Keratinocyte (primary cell): ENCODE measurements around the gene ELAVL2. TPM values are rescaled to one million over a fixed set of nuclear protein-coding genes. Genes with fewer than 3 reads are reported as not detected.

ENCODE experiments used
- DNase-seq: peaks from one replicate; pipeline ENCODE4 v3.0.0-alpha.2; 2011; ENCODE audit warnings: low read depth, missing footprints, low spot score
- FAIRE-seq: peaks from 2 replicates; lab custom pipeline; 2011; peaks lifted over from hg19 to GRCh38; lab: Jason Lieb, UNC
- H2AFZ ChIP-seq: 2 replicates; pipeline ENCODE4 v1.6.0; 2012; ENCODE audit warnings: low read length, control low read depth, inconsistent platforms; ENCODE audit not compliant: control insufficient read depth
- H3K27ac ChIP-seq: 2 replicates; pipeline ENCODE4 v1.5.1; 2011; ENCODE audit warnings: low read length; ENCODE audit not compliant: control insufficient read depth, insufficient read depth
- H3K27me3 ChIP-seq: 3 replicates; pipeline ENCODE4 v1.6.0; 2011; ENCODE audit warnings: low read length; ENCODE audit not compliant: control insufficient read depth, insufficient read depth; ENCODE audit errors: extremely low read depth
- H3K36me3 ChIP-seq, 2 experiments: 2 replicates in 1 of 2; 3 replicates in 1 of 2; pipeline ENCODE4 v1.5.1; 2011; ENCODE audit warnings: low read length in 2 of 2, mild to moderate bottlenecking in 1 of 2; ENCODE audit not compliant: control insufficient read depth in 2 of 2, insufficient read depth in 2 of 2; ENCODE audit errors: extremely low read depth in 1 of 2
- H3K4me1 ChIP-seq: 3 replicates; pipeline ENCODE4 v1.5.1; 2011; ENCODE audit warnings: low read length; ENCODE audit not compliant: control insufficient read depth, insufficient read depth; ENCODE audit errors: extremely low read depth
- H3K4me2 ChIP-seq: 3 replicates; pipeline ENCODE4 v1.6.0; 2011; ENCODE audit warnings: low read depth, low read length; ENCODE audit not compliant: control insufficient read depth, insufficient read depth; ENCODE audit errors: extremely low read depth
- H3K4me3 ChIP-seq, 3 experiments: fragments of 200-600 bp in 1 of 3; sonication (generic) in 1 of 3; 2 replicates in 2 of 3; 3 replicates in 1 of 3; pipeline ENCODE4 v1.5.1; 2011 to 2016; ENCODE audit warnings: low read length in 3 of 3, mild to moderate bottlenecking in 3 of 3, control low read depth in 2 of 3, inconsistent platforms in 1 of 3, low read depth in 1 of 3, mixed read lengths in 1 of 3, mixed run types in 1 of 3, moderate library complexity in 1 of 3; ENCODE audit not compliant: control insufficient read depth in 2 of 3, insufficient read depth in 2 of 3; ENCODE audit errors: extremely low read depth in 1 of 3
- H3K79me2 ChIP-seq: 2 replicates; pipeline ENCODE4 v1.6.0; 2012; ENCODE audit warnings: low read length; ENCODE audit not compliant: control insufficient read depth, insufficient read depth
- H3K9ac ChIP-seq: 3 replicates; pipeline ENCODE4 v1.6.0; 2011; ENCODE audit warnings: low read length; ENCODE audit not compliant: control insufficient read depth, insufficient read depth; ENCODE audit errors: extremely low read depth
- H3K9me1 ChIP-seq: 3 replicates; pipeline ENCODE4 v1.6.0; 2011; ENCODE audit warnings: low read length; ENCODE audit not compliant: control insufficient read depth, insufficient read depth; ENCODE audit errors: extremely low read depth
- H3K9me3 ChIP-seq: 2 replicates; pipeline ENCODE4 v1.5.1; 2012; ENCODE audit warnings: low read depth, low read length; ENCODE audit not compliant: control insufficient read depth
- H4K20me1 ChIP-seq: 3 replicates; pipeline ENCODE4 v1.6.0; 2011; ENCODE audit warnings: low read length; ENCODE audit not compliant: control insufficient read depth, insufficient read depth; ENCODE audit errors: extremely low read depth
- CTCF ChIP-seq, 3 experiments: IDR thresholded peaks in 1 of 3; conservative IDR thresholded peaks in 1 of 3; optimal IDR thresholded peaks in 1 of 3; 2 replicates in 2 of 3; 3 replicates in 1 of 3; pipeline versions ENCODE3 to v1.5.1; 2011; ENCODE audit warnings: low read length in 3 of 3, mild to moderate bottlenecking in 3 of 3, moderate library complexity in 2 of 3, control low read depth in 1 of 3, inconsistent platforms in 1 of 3; ENCODE audit not compliant: insufficient read depth in 2 of 3; ENCODE audit errors: extremely low read depth in 1 of 3
- EZH2 ChIP-seq: IDR thresholded peaks from one replicate; pipeline ENCODE4 v1.6.1; 2012; ENCODE audit warnings: inconsistent platforms, mild to moderate bottlenecking, low read length, moderate library complexity
- dilution Hi-C: fragments of 300-500 bp; cut with MboI; formaldehyde crosslinking; loops from one replicate; pipeline ENCODE4 v1.7.0; 2020; ENCODE audit warnings: low sequenced_read_pairs; ENCODE audit not compliant: extremely low pct_ligation_motif_present
- polyA plus RNA-seq, 5 experiments: library from polyadenylated mRNA; depleted of rRNA in 3 of 5; stranded (reverse) in 3 of 5; stranded (forward) in 1 of 5; unstranded in 1 of 5; fragments of >200 nt; gene quantifications; 1 replicate in 1 of 5; 2 replicates in 3 of 5; 3 replicates in 1 of 5; pipeline versions ENCODE4 v1.2.1 to v1.2.3, GENCODE V29; 2011 to 2012; ENCODE audit warnings: missing spikeins in 2 of 5, low read depth in 1 of 5, low replicate concordance in 1 of 5

Gene ELAVL2
- polyA plus RNA-seq, 1 donor (not counting 4 experiments of a cell fraction or from before 2014, with no cell fraction given): 4.3 TPM

- H3K9me3 ChIP-seq: no peaks in the 10 kb centered on the region
- peaks cover 13% of the 10 kb centered on the region for H3K4me1 ChIP-seq
- H2AFZ ChIP-seq: no peak overlapping the region
- no peaks in the 10 kb centered on the region for H4K20me1 ChIP-seq
- no peak overlapping the region for H3K4me3 ChIP-seq
- H3K27me3 ChIP-seq: no peaks in the 10 kb centered on the region
- no peak overlapping the region for H3K27ac ChIP-seq
- TF ChIP-seq EZH2 (no peak), CTCF (optimal IDR thresholded peaks at IDR 0.05 in 1 of 3, IDR thresholded peaks at IDR 0.05 in 1 of 3, conservative IDR thresholded peaks at IDR 0.05 in 1 of 3; ENCODE audit: extremely low read depth in 1 of 3, insufficient read depth in 2 of 3, low read length in 3 of 3) (no peak)
- DNase-seq (no peak), FAIRE-seq (no peak)
- H3K79me2 ChIP-seq: no peaks in the 10 kb centered on the region
- H3K36me3 ChIP-seq: peaks cover 0 to 4% of the 10 kb centered on the region in 2 experiments
- no peak overlapping the region for H3K9ac ChIP-seq
- H3K4me2 ChIP-seq: no peak overlapping the region
- no peaks in the 10 kb centered on the region for H3K9me1 ChIP-seq
- dilution Hi-C loops: no loop called here
Measured at GRCh38 chr9:23698161-23698560, 127.9 kb downstream of the ELAVL2 start.

DNA sequence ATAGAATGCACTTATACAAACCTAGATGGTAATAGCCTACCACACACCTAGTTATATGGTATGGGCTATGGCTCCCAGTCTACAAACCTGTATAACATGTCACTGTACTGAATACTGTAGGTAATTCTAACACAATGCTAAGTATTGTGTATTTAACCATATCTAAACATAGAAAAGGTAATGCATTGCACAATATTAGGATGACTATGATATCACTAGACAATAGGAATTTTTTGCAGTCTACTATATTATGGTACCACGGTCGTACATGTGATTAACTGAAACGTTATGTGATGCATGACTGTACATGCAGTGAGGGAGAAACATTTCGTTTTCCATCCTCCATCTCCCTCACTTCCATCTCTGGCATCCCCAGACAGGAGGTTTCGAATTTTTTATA lies 130.5 kb downstream of the ELAVL2 start:
- Histone ChIP-seq H3K36me3 (peaks cover 0 to 4% of the 10 kb centered on the region in 2 experiments), H3K4me1 (peaks cover 13% of the 10 kb centered on the region), H3K4me3 (no peak overlapping the region), H3K27me3 (no peaks in the 10 kb centered on the region), H3K9me1 (no peaks in the 10 kb centered on the region), H3K9me3 (no peaks in the 10 kb centered on the region), H3K27ac (no peak overlapping the region), H2AFZ (no peak overlapping the region), H4K20me1 (no peaks in the 10 kb centered on the region), H3K9ac (no peak overlapping the region), H3K4me2 (no peak overlapping the region), H3K79me2 (no peaks in the 10 kb centered on the region)
- DNase-seq: no peak
- TF ChIP-seq CTCF (optimal IDR thresholded peaks at IDR 0.05 in 1 of 3, IDR thresholded peaks at IDR 0.05 in 1 of 3, conservative IDR thresholded peaks at IDR 0.05 in 1 of 3; ENCODE audit: extremely low read depth in 1 of 3, insufficient read depth in 2 of 3, low read length in 3 of 3) (no peak), EZH2 (no peak)
- FAIRE-seq: peak; percentile 43
- dilution Hi-C loops: no loop called here
